ENCODE measurements around the gene CARMIL3. TPM values are rescaled to one million over a fixed set of nuclear protein-coding genes. Genes with fewer than 3 reads are reported as not detected.

Gene CARMIL3
- polyA plus RNA-seq, 1 donor, result 0.10 TPM

DNA sequence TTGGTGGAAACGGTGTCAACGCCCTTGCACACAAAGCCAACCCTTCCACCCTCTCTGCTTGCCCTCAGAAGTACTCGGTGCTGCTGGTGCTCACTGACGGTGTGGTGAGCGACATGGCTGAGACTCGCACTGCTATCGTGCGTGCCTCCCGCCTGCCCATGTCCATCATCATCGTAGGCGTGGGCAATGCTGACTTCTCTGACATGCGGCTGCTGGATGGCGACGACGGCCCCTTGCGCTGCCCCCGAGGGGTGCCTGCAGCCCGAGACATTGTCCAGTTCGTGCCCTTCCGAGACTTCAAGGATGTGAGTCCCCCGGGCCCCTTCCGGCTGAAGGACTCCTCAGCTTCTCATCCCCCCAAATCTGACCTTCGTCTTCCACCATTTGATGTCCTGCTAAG is 25.3 kb downstream of the CARMIL3 start:
- no peak for DNase-seq

DNA sequence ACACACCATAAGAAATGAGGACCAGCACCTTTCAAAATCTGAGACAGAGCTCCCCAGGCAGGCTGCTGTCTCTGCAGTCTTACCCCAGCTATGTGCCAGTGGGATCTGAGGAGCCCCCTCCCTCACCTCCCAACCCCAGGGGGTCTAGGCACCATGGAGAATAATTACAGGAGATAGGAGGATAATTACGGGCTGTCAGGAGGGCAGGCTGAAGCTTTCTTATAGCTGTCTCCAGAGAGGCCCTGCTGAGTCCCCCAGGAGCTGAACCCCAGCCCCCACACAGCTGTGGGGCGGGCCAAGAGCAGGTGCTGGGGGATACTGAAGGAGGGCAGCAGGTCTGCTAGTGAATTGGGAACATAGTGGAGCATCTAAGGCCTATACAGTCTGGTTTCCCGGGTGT is 26.3 kb downstream of the CARMIL3 start:
- DNase-seq, result no peak

DNA sequence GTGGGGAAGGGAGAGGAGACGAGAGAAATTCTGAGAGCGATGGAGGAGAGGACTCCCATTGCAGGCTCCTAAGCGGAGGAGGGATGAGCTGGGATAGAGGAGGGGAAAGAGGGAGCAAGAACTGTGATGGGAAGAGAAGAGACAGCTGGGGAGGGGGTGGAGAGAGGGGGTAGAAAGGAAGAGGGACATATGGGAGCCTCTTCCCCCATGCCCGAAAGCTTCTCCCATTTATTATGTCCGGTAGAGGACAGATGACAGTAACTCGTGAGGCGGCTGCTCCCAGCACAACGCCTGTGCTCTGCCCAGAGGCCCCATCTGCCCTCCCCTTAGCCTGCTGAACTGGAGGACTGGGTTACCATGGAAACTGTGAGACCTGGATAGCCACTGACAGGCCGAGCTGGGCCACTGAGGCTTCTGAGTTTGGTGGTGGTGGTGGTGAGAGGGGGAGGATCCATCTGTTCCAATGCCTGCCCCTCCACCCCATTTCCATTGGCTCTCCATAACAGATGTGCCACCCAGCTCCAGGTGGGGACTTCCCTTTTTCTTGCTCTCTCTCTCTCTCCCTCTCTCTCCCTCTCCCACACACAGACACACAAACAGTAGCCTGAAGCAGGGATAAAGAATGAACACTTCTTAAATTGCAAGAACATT is 27.8 kb downstream of the CARMIL3 start:
- no peak for DNase-seq

DNA sequence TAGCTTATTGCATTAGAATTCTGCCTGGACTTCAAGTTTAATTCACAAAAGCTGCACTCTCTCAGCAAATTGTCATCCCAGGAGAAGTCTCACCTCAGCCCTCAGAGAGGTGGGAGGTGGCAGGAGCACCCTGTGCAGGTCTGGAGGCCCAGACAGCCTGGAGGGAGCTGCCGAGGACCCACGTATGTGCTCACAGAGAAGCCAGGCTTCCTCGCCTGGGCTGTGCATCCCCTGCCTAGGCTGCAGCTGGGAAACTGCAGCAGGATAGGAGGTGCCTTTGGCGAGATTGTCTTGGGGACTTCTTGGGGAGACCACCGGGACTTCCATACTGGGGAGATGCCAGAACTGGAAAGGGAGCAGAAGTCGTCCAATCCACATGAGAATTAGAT is 28.3 kb downstream of the CARMIL3 start:
- no peak for DNase-seq

DNA sequence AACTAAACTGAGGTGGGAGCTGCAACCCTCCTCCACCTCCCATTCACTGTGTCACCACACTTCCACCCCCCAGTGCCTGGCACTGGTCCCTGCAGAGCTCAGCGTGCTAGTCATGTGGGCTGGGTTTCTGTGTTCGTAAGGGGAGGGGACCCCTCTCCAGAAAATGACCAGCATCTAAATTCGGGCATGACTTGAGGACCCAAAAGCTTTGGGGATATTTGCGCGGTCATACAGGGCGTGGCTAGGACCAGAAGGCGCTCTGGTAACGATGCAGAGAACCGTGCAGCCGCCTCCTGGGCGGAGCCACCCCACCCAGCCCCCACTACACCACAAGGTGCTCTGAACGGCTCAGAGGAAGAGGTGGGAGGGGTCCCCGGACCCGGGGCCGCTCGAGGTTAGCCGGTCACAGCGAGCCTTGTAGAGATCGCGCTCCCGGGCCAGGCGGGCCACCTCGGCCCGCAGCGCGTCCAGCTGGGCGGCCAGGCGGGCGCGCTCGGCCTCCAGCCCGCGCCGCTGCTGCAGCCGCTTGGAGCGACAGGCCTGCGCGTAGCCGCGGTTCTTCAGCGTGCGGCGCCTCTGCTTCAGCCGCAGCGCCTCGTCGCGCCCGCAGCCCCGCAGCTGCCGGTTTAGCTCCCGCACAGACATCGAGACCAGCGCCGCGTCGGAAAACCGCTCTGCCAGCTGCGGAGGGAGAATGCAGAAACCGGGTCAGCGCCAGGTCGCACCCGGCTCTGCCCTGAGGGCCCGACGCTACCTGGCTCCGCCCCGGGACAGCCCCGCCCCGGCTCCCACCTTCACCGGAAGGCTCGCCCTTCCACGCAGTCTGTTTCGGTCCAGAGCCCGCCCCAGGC is 29.3 kb downstream of the CARMIL3 start:
- DNase-seq, result peak; percentile 28

DNA sequence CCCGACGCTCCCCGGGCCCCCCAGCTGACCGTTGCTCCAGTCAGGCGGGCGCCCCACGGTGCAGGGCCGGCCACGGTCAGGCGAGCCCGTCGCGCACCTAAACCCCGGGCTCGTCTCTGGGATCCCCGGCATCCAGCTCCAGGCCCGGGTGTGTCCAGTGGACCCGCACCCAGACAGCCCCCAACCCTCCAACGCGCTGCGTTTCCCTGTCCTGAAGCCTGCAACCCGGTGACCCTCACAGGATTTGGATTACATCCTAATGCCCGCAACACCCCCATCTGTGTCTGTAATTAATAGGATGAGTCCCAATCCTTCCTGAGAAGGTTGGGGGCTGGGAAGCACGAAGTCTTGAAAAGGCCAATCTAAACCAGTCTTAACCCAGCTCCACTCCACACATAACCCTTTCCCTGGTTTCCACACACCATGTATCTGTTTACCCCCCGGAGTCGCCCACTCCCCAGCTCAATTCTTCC is 30.0 kb downstream of the CARMIL3 start:
- no peak for DNase-seq

DNA sequence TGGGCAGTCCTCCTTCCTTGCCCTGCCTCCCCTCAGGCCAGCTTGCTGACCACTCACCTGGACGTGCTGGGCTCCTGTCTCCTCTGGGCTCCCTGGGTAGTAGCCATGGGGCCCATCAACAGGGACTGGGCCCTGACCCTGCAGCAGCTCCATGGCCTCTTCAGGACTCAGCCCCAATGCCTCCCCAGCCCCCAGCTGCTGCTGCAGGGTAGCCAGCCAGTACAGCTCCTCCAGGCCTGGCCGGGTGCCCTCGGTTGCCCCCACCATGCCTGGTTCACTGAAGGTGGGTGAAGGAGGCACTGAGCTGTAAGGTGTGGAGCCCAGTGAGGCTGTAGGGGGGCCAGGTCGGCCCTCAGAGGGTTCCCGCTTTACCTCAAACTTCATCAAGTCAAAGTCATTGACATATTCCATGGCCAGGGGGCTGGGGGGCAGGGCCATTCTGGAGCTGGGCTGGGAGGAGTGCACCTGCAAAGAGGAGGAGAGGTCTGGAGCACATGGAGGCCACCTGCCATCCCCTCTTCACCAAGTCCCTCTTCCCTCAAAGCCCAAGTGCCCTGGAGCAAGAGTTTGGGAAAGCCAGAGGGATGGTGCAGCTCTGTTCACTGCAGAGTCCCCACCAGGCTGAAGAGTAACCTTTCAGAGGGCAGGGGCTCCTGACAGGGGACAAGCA is 30.7 kb downstream of the CARMIL3 start:
- DNase-seq, result no peak

DNA sequence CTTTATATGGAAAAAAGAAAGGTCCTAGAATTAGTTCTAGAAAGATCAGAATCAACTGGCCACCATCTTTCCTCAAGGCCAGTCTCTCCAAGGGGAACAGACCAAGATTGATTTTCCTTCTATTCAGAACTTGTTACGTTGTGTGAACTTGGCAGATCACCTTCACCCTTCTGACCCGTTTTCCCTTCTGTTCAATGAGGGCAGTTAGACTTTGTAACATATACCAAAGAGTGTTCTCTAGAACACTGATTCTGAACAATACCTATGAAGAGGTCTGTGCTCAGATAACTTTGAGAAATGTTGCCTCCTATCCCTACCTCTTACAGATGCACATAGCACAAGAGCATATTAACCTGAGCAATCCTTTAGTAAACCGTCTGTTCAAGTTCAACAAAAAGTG is 31.7 kb downstream of the CARMIL3 start:
- DNase-seq, result no peak

DNA sequence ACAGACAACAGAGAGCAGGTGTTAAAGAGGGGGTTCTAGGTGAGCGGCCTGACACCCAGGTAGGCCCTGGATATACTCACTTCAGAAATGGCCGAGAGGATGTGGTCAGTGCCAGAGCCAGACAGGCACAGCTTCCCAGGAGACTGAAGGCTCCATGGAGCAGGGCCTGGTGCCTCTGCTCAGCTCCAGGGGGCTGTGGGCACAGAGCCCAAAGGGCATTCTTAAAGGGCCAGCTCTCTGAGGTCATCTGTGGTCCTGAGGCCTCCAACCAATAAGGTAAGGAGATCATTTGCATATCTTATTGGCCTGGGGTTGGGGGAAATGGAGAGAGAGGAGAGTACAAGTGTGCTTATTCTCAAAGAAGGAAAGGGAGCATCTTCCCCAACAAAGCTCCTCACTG is 32.6 kb downstream of the CARMIL3 start:
- DNase-seq, result no peak

DNA sequence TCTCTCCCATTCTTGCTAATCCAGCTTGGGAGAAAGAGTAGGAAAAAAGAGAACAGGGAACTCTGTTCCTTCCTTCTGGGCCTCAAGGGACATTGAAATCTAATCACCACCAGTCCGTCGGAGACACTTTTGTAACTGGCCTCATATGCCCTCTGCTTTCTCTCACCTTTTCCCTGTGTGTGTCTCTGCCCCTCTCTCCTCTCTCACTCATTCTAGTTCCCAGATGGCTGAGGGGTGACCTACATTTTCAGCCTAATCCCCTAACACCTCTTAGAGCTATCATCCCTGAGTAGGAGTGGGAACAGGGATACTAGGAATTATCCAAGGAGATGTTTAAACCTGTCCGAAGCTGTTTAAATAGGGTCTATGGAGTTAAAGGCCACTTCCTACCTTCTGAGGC is 33.4 kb downstream of the CARMIL3 start:
- no peak for DNase-seq

DNA sequence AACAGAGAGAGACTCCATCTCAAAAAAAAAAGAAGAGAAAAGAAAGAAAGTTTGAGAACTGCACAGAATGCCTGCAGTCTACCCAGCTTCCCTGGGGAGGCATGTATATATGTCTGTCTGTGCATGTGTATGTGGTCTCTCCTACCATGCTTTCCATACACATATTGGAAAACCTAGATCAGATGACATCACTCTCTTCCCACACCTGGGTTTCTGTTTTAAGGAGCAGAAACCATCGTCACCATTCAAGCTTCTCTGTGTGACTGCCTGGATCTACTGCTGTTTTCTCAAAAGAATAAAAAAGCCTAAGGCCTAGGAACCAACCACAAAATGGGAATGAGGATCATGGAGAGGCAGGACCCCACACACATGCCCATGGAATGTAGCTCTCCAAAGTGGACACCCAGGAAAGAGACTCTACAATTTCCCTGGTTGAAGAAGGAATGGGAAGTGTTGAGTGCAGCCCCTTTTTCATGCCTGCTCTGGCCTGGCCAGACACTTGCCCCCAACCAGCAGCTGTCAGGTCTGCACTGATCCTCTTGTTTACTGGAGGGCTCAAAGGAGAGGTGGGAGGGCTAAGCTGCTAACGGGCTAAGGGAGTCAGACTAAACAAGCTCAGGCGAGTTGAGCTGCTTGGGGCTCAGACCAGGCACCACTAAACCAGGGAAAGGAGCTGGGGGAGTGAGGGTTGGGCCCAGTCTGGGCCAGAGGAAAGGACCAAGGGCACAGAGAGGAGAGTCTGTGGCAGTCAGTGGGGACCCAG is 34.6 kb downstream of the CARMIL3 start:
- no peak for DNase-seq

DNA sequence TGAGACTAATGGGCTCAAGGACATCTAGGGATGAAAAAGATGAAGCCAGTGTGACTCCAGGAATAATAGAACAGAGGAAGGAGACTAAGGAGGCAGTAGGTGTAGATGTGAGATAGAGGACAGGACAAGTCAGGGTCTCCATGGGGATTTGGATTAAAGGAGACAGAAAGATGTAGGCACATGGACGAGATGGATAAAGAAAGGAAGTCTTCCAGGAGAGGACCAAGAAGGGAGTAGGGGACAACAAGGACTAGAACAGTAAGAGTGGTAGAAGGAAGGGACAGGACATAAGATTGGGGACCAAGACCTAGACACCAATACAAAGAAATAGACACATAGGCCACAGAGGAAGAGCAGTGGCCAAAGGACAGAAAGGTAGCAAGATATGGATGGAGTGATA is 35.2 kb downstream of the CARMIL3 start:
- no peak for DNase-seq

DNA sequence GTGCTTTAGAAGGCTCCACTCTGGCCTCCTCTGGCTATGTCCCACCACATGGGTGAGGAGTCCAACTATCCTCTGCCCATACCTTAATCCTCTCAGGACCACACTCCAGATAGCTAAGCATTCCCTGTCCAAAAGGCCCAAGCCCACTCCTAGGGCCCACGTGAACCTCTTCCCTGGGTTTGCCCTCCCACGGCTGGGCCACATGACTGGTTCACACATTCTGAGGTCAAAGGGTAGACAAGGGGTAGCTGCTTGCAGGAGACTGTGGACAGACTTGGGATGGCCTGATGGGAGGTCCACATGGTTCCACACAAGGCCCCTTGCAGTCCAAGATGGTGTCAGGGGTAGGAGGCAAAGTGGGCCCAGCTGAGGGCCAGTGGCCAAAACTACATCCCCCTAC is 36.3 kb downstream of the CARMIL3 start:
- no peak for DNase-seq

DNA sequence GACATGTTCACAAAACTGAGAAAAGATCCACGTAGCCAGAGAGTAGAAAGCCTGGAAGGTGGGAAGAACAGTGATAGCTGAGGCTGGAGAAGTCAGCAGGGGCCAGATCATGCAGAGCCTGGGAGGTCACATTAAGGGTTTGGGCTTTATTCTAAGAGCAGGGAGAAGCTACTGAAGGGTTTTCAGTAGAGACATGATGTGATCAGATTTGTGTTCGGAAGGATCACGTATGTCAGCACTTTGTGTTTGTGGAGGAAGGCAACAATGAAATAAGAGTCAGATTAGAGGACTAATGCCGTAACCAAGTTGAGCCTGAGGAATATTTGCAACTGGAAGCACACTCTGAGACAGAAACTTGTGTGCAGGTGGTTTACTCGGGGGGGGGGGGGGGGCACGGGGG is 38.1 kb downstream of the CARMIL3 start:
- no peak for DNase-seq

DNA sequence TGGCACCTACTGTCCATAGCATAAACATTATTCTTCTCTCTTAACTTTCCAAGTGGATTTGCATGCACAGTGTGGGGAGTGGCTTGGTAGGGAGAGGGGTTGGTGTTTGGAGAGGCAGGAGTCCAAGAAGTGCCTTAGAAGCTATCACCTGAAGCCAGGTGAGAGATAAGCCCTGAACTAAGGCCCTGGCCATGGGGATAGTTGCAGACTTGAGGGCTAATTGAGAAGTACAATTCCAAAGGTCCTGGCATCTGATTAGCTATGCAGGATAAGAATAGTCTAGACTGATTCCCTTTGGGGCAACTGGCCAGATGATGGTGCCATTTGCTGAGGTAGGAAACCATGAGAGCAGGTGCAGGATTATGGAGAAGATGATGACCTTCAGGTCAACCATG is 40.3 kb downstream of the CARMIL3 start:
- DNase-seq, result no peak

DNA sequence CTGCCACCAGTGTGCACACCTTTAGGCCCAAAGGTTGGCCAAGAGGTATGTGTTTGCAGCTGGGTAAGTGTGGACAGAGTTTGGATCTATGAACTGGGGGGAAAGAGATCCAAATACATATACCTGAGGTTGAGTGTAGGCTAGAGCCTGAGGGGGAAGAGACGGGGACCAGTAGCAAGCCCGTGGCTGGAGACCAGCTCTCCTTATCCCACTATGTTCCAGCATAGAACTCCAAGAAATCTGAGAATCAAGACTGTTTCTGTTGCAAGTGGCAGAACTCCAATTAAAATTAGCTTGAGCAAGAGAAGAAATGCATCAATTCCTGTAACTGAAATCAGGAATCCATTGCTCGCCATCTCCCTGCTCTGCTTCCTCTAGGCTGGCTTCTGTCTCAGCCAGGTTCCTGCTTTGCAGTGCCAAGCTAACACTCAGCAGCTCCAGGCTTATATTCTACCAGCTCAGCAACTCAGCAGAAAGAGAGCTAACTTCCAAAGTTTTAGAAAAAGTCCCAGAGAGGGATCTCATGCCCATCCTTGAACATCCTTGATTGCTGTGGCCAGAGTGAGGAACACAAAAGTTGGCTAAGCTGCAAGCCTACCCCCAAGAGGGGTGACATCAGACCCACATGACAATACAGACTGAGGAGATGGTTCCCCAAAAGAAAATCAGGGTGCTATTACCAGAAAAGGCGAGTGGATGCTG is 40.8 kb downstream of the CARMIL3 start:
- DNase-seq, result no peak

DNA sequence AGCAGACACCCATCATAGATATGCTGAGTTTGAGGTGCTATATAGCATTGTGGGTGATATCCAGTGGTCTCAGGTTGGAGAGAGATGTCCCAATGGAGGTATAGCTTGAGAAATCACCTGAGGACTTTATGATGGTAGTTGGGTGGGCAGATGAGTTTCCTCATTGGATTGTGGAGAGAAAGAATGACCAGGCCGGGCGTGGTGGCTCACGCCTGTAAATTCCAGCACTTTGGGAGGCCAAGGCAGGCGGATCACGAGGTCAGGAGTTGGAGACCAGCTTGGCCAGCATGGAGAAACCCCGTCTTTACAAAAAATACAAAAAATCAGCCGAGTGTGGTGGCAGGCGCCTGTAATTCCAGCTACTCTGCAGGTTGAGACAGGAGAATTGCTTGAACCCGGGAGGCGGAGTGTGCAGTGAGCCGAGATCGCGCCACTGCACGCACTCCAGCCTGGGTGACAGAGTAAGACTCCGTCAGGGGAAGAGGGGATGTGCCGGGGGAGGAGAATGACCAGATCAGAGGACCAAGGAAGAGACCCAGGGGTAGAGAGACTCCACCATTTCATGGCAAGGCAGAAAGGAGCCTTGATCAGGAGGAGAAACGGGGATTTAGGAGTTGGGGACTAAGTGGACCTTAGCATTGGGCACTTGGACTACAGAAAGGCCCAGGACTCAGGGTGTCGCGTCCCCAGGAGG is 41.5 kb downstream of the CARMIL3 start:
- peak; percentile 13 for DNase-seq

DNA sequence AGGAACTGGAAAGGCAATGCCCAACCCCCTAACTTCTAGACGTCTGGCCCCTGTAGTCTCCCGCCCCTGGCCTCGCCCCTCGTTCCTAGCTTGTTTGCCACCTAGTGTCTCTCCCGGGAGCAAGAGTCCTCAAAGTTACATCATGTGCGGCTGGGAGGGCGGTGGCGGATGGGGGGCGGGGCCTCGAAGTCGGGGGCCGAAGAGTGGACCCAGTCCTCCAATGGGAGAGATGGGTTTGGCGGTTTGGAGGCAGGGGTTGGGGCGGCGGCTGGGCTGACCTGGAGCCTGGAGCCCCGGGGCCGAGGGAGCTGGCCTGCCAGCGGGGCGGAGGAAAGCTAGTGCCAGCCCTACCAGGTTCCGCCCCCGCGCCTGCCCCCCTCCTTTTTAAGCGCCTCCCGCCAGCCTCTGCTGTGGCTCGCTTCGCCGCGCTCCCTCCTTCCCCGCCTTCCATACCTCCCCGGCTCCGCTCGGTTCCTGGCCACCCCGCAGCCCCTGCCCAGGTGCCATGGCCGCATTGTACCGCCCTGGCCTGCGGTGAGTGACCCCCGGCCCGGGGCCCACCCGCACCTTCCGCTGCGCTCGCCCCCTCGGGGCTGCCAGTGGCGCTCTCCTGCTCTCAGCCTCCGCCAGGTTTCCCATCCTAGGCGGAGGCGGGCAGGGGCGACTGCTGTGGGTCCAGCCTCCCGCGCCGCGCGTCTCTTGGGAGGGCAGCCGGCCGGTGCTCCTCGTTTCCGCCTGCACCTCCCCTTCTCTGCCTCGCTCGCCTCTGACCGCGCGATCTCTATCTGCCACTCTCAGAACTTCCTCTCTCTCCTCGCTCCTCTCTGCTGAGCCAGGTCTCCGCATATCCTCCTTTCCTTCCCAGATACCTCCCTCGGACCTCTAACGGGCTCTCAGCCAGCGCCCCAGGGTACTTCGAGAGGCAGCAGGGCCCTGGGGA is 42.4 kb downstream of the CARMIL3 start, which contains the start of gene PCK2:
Gene PCK2, plus strand, starts transcription at position 411 of the 940 bp plus-strand sequence. Its CDS starts 95 bp downstream, at position 506.
- peak; percentile 68 for DNase-seq

DNA sequence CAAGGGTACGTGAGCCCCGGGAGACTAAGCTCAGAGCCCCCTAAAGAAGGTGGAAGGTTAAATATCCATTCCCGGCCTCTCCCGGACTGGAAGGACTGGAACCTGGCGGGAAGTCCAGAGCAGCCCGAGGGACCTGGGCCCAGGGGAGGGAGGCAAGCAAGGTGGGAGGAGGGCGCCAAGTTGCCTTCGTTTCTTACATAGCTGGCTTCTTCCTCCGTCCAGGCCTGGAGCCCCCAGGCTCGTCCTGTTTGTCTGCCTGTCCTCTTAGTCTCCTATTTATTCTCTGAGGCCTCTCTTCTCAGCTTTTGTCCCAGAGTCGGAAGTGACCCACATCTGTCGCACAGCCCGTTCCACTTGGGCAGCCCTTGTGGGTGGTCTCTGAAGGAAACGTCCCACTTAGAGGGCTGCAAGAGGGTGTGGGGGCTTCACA is 43.0 kb downstream of the CARMIL3 start:
- no peak for DNase-seq
